ENCODE data around the gene EHBP1L1. TPM values are rescaled to one million over a fixed set of nuclear protein-coding genes. Genes with fewer than 3 reads are reported as not detected.

EHBP1L1 gene
- 40.9 and 63.1 TPM in 2 replicates for total RNA-seq

GRCh38 chr11:65575568-65576231 lies at the start of gene EHBP1L1:
Gene EHBP1L1, plus strand, starts transcription at chr11:65576053. Its CDS starts 250 bp downstream, at chr11:65576303.

GRCh38 chr11:65558002-65558929 lies 17.6 kb upstream of the EHBP1L1 start, which contains the start of gene LTBP3:
Gene LTBP3, minus strand, starts transcription at chr11:65558359. Its CDS starts 400 bp downstream, at chr11:65557959.

GRCh38 chr11:65569973-65570918 lies 5.6 kb upstream of the EHBP1L1 start, which contains the start of gene ZNRD2:
Gene ZNRD2, plus strand, starts transcription at chr11:65570477. Its CDS starts 15 bp downstream, at chr11:65570492.

GRCh38 chr11:65572356-65573051 lies 3.3 kb upstream of the EHBP1L1 start, which contains the start of gene FAM89B:
Gene FAM89B, plus strand, starts transcription at chr11:65572538. Its CDS starts 132 bp downstream, at chr11:65572670.

GRCh38 chr11:65595543-65596281 lies 19.9 kb downstream of the EHBP1L1 start, which contains the start of gene KCNK7:
Gene KCNK7, minus strand, starts transcription at chr11:65595800. Its CDS starts 28 bp downstream, at chr11:65595772.

GRCh38 chr11:65615229-65615949 lies 39.5 kb downstream of the EHBP1L1 start, which contains the start of gene PCNX3:
Gene PCNX3, plus strand, starts transcription at chr11:65615776. Its CDS starts 536 bp downstream, at chr11:65616312.

GRCh38 chr11:65637794-65638419 lies 62.1 kb downstream of the EHBP1L1 start, which contains the start of gene SIPA1:
Gene SIPA1, plus strand, starts transcription at chr11:65638101. Its CDS starts 2,821 bp downstream, at chr11:65640922.

Other genes starting within 250 kb of the EHBP1L1 start
- gene DPF2, start 242.2 kb upstream of the EHBP1L1 start, total RNA-seq: 27.9 and 29.6 TPM in 2 replicates
- gene TIGD3, start 221.3 kb upstream of the EHBP1L1 start, total RNA-seq: 0.07 TPM in 1 of 2 replicates, not detected in the other
- gene SLC25A45, start 193.4 kb upstream of the EHBP1L1 start, total RNA-seq: 0.09 and 0.56 TPM in 2 replicates
- gene FRMD8, start 189.4 kb upstream of the EHBP1L1 start, total RNA-seq: 116 and 142 TPM in 2 replicates
- gene NEAT1, start 153.3 kb upstream of the EHBP1L1 start, total RNA-seq: 23.1 and 31.5 TPM in 2 replicates
- gene MALAT1, start 77.0 kb upstream of the EHBP1L1 start, total RNA-seq: 1,648 and 1,826 TPM in 2 replicates
- 62.1 and 72.4 TPM in 2 replicates for gene SCYL1, start 51.0 kb upstream of the EHBP1L1 start, total RNA-seq
- 47.3 and 70.5 TPM in 2 replicates for gene LTBP3, start 17.7 kb upstream of the EHBP1L1 start, total RNA-seq
- gene ZNRD2, start 5.6 kb upstream of the EHBP1L1 start, total RNA-seq: 66.6 and 104 TPM in 2 replicates
- gene FAM89B, start 3.5 kb upstream of the EHBP1L1 start, total RNA-seq: 34.2 and 40.8 TPM in 2 replicates
- gene KCNK7, start 19.7 kb downstream of the EHBP1L1 start, total RNA-seq: 2.9 and 5.2 TPM in 2 replicates
- 32.6 and 39.1 TPM in 2 replicates for gene MAP3K11, start 38.2 kb downstream of the EHBP1L1 start, total RNA-seq
- 33.0 and 43.0 TPM in 2 replicates for gene PCNX3, start 39.7 kb downstream of the EHBP1L1 start, total RNA-seq
- gene SIPA1, start 62.0 kb downstream of the EHBP1L1 start, total RNA-seq: 9.7 and 14.6 TPM in 2 replicates
- gene RELA, start 86.9 kb downstream of the EHBP1L1 start, total RNA-seq: 35.5 and 68.3 TPM in 2 replicates
- 33.8 and 37.9 TPM in 2 replicates for gene KAT5, start 136.2 kb downstream of the EHBP1L1 start, total RNA-seq
- 61.6 and 92.6 TPM in 2 replicates for gene RNASEH2C, start 144.7 kb downstream of the EHBP1L1 start, total RNA-seq
- gene AP5B1, start 204.9 kb downstream of the EHBP1L1 start, total RNA-seq: 21.3 and 24.3 TPM in 2 replicates
- 26.4 and 31.0 TPM in 2 replicates for gene OVOL1, start 211.0 kb downstream of the EHBP1L1 start, total RNA-seq